DMS53 treated with DMSO at 0.1 percent for 48 hours (cell line): ENCODE measurements around the gene RFX4.

Source experiments
- DNase-seq: peaks from one replicate; lab custom pipeline; 2025; ENCODE audit not compliant: unreplicated experiment; lab: John Stamatoyannopoulos, UW

The RFX4 gene

DNA sequence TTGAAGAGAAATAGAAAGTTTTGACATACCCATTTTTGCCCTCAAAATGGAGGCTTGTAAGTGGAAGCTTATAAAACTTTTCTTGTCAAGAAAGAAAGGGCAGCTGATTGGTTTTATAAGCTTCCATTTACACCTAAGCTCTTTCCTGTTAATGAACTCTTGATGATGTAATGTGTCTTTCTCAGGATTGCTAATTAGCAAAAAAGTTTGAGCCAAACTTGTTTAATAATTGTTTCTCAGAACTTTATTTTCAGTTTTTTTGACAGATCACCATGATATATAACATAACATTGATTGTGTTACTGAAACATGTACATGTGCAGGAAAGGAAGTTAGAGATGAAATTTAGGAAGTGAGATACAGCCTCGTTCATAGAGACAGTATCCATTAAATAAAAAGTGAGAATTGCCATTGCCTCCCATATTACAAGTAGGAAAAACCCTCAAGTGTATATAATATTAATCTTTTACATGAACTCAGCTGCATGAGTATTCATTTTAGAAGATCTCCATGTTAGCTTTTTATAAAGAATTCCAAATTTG, 218.4 kb downstream of the RFX4 start:
- no peak for DNase-seq

DNA sequence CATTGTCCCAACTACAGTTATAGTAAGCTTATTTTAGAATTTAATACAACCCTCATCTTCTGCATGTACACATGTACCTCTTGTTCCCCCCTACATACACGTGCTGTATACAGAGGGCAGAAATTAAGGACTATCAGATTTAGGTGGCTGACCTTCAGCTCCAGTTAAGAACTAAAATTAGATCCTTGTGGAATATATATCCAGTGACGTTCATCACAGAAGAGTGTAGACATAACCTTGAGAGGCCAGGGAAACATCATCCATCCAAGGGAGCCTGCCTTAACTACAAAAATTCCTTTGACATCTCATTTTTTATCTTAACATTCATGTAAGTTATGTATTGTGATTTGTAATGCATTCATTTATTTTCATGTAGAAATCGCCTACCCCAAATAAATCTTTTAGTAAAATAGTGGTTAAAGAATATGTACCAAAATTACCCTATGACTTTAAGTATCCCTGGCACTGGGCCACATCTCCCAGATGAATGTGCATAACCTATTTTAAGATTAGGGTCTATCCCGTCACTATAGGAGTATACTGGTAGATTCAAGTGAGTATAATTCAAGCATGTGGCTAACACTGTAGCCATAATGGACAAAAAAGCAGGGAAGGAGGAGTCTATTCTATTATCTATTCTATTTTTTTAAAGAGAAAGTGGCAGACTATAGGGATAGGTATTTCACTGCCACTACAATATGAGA, 219.2 kb downstream of the RFX4 start:
- no peak for DNase-seq

DNA sequence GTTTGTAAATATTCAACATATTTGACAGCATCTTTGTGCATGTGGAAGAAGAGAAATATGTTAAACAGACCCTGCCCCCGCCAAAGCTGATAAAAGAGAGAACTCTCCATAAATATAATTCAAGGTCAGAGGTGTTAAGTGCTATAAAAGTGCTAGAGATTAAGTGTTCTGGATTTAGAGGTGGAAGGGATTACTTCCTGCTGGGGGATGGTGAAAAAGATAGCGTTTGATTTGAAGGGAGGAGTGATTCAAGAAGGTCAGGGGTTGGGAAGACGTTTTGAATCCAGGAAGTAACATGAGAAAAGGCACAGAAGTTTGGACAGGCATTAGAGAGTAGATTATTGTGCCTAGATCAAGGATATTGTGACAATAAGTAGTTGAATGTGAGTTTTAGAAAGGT, 221.9 kb downstream of the RFX4 start:
- DNase-seq: no peak
